ENCODE measurements around the gene SARM1.

DNA sequence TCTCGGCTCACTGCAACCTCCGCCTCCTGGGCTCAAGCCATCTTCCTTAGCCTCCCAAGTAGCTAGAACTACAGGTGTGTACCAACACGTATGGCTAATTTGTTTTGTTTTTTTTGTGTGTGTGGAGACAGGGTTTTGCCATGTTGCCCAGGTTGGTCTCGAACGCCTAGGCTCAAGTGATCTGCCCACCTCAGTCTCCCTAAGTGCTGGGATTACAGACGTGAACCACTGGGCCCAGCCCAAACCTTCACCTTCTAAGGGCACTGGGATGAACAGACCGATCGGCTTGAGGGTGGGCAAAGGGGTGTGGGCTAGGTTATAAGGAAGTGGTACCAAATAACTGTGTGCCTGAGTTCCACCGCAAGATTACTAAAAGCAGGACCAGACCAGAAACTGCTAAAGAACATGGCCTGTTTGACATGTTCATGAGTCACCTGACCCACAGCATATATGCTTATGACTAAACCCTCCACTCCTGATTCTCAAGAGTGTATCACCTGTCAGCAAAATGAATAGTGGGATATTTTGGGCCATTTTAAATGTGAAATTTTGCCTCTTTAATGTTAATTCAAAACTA, 44.4 kb upstream of the SARM1 start:
- TF ChIP-seq, protein P1, sequence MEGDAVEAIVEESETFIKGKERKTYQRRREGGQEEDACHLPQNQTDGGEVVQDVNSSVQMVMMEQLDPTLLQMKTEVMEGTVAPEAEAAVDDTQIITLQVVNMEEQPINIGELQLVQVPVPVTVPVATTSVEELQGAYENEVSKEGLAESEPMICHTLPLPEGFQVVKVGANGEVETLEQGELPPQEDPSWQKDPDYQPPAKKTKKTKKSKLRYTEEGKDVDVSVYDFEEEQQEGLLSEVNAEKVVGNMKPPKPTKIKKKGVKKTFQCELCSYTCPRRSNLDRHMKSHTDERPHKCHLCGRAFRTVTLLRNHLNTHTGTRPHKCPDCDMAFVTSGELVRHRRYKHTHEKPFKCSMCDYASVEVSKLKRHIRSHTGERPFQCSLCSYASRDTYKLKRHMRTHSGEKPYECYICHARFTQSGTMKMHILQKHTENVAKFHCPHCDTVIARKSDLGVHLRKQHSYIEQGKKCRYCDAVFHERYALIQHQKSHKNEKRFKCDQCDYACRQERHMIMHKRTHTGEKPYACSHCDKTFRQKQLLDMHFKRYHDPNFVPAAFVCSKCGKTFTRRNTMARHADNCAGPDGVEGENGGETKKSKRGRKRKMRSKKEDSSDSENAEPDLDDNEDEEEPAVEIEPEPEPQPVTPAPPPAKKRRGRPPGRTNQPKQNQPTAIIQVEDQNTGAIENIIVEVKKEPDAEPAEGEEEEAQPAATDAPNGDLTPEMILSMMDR (IDR thresholded peaks at IDR 0.05) = no peak
- no peak for TF ChIP-seq POLR2A (IDR thresholded peaks at IDR 0.05)
